GM10266 (cell line): ENCODE data around the gene KRTAP9-2.
"Not testable (repeated sequence)": the region's sequence is repeated elsewhere in the genome, so short reads cannot be mapped to it uniquely, and the experiment has no call there.

ENCODE experiments used
- DNase-seq: peaks from one replicate; pipeline ENCODE4 v3.0.0; 2012; ENCODE audit errors: extremely low spot score
- TF ChIP-seq, protein P1 (sequence below): IDR thresholded peaks from 2 replicates; pipeline ENCODE4 v1.5.1; 2012; ENCODE audit warnings: mild to moderate bottlenecking, low read depth; ENCODE audit not compliant: control insufficient read depth, insufficient read depth; ENCODE audit errors: missing control alignments

KRTAP9-2 gene

GRCh38 chr17:41186872-41187271, 39.6 kb upstream of the KRTAP9-2 start:
- TF ChIP-seq, protein P1, sequence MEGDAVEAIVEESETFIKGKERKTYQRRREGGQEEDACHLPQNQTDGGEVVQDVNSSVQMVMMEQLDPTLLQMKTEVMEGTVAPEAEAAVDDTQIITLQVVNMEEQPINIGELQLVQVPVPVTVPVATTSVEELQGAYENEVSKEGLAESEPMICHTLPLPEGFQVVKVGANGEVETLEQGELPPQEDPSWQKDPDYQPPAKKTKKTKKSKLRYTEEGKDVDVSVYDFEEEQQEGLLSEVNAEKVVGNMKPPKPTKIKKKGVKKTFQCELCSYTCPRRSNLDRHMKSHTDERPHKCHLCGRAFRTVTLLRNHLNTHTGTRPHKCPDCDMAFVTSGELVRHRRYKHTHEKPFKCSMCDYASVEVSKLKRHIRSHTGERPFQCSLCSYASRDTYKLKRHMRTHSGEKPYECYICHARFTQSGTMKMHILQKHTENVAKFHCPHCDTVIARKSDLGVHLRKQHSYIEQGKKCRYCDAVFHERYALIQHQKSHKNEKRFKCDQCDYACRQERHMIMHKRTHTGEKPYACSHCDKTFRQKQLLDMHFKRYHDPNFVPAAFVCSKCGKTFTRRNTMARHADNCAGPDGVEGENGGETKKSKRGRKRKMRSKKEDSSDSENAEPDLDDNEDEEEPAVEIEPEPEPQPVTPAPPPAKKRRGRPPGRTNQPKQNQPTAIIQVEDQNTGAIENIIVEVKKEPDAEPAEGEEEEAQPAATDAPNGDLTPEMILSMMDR, result no peak
- no peak for DNase-seq

- DNase-seq, result not testable (repeated sequence)
Observed at GRCh38 chr17:41189837-41190318, 36.6 kb upstream of the KRTAP9-2 start, which contains the start of gene KRTAP9-1. KRTAP9-1 (plus strand) TSS chr17:41189887; CDS start chr17:41189887, 0 bp downstream.

- no peak for DNase-seq
- TF ChIP-seq, protein P1, result no peak
Observed at GRCh38 chr17:41190328-41190727, 36.1 kb upstream of the KRTAP9-2 start.

GRCh38 chr17:41196068-41196467, 30.4 kb upstream of the KRTAP9-2 start:
- TF ChIP-seq, protein P1, result no peak
- DNase-seq, result no peak

DNA sequence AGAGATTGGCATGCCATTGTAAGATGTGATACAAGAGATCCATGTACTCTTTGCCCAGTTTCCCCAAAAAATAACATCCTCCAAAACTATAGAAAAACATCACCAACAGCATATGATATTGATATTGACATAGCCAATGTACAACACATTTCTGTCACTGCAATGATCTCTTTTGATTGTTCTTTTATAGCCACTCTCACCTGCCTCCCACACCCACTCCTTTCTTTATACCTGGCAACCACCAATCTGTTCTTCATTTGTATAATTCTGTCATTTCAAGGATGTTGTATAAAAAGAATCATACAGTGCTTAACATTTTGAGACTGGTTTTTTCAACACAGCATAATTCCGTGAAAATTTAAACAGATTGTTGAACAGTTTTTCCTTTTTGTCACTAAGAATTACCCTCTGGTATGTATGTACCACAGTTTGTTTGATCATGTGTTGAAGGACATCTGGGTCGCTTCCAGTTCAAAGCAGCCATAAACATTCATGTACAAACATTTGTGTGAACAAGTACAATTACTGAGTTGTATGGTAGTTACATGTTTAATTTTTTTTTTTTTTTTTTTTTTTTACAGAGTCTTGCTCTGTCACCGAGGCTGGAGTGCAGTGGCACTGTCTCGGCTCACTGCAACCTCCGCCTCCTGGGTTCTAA, 26.9 kb upstream of the KRTAP9-2 start:
- TF ChIP-seq, protein P1, result no peak
- no peak for DNase-seq

DNA sequence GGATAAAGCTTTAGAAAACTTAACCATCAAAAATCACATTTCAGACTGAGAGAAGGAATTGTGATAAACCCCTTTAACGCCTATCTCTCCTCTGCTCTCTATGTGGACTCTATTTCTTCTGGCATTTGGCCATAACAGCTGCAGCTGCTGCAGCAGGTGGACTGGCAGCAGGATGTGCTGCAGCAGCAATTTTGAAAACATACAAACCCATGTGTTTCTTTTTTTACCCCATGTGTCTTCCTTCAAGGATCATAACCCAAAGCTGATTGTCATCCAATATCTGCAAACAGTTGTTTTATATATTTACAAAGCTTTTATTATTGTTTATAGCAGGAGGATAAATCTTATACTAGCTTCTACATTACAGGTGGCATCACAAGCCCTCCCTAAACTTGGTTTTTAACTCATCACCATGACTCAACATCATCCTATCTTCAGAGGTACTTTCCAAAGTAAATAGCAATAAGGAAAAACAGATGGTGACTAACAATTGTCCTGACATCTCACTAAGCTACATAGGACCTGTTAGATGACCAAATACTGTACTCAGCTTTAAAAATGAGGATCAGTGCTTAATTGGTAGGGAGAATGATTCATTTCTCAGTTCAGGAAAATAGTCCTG, 14.5 kb upstream of the KRTAP9-2 start:
- TF ChIP-seq, protein P1, result no peak
- no peak for DNase-seq

- no peak for DNase-seq
Observed at GRCh38 chr17:41212524-41213169, 13.8 kb upstream of the KRTAP9-2 start.

More at GRCh38 chr17:41212524-41213169, 13.8 kb upstream of the KRTAP9-2 start:
- TF ChIP-seq, protein P1, result no peak
